GM12891 (cell line): Measurements from ENCODE around the gene LARP4B.

Experiments used
- POLR2A ChIP-seq: IDR thresholded peaks from 2 replicates; pipeline ENCODE4 v1.6.1; 2011; ENCODE audit warnings: low read depth, low read length, control low read depth
- POLR2AphosphoS5 ChIP-seq: IDR thresholded peaks from 2 replicates; pipeline ENCODE4 v1.6.1; 2011; ENCODE audit warnings: low read depth, low read length, control low read depth
- SPI1 ChIP-seq: IDR thresholded peaks from 2 replicates; pipeline ENCODE4 v1.6.1; 2011; ENCODE audit warnings: low read depth, low read length, control low read depth

GRCh38 chr10:814536-815302, 116.8 kb downstream of the LARP4B start:
- TF ChIP-seq SPI1, result no peak
- no peak for TF ChIP-seq POLR2A
- no peak for TF ChIP-seq POLR2AphosphoS5
